GM04503 (cell line): Measurements from ENCODE around the gene ADAM17.
"Not testable (repeated sequence)": the region's sequence is repeated elsewhere in the genome, so short reads cannot be mapped to it uniquely, and the experiment has no call there.

ENCODE experiments used
- DNase-seq: peaks from one replicate; pipeline ENCODE4 v3.0.0-alpha.2; 2012; ENCODE audit warnings: low read depth

Gene ADAM17

DNA sequence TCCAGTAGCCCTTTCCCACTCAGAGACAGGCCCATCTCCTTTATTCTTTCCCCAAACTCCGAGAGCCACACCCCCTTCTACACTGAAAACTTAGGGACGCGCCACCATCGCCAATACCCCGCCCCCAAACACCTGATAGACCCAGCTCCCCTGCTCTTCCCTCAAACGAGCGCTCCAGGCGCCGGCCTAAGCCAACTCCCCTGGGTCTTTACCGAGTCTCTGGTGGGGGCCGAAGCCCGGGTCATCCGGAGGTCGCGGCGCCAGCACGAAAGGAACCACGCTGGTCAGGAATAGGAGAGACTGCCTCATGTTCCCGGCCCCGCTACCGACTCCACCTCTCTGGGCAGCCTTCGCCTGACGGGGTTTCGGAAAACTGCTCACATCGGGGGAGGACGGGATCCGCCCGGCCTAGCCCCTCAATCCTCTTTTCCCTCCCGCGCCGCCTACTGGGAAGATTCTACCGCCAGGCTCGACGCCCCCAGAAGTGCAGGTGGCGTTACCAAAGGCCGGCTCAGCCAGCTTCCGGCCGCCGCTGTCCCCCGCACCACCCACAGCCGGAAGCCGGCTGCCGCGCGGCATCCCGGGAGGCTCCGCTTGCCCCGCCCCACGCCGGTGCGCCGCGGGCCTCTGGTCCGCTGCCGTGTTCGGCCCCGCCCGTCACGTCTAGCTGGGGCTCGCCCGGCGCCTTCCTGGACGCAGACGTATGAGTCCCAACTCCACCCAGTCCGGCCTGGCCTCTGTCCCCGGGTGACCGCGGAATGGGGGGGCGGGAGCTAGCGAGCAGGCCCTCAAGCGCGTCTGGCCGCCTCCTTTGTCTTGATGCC is at the start of gene ADAM17:
Gene ADAM17, minus strand, starts transcription at position 534 of the 824 bp plus-strand sequence. Its CDS starts 225 bp downstream, at position 309.
- DNase-seq: peak; percentile 80

DNA sequence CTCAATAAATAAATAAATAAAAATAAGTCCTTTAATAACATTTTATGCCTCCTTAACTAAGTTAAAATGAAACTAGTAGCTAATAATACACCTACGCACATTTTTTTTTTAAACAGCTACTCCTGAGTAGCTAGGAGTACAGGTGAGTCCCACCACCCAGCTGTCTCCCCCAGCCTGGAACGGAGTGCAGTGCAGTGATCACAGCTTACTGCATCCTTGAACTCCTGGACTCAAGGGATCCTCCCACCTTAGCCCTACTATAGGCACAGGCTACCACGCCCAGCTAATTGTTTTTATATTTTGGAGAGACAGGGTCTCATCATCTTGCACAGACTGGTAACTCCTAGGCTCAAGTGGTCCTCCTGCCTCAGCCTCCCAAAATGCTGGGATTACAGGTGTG is 46.8 kb upstream of the ADAM17 start:
- no peak for DNase-seq

DNA sequence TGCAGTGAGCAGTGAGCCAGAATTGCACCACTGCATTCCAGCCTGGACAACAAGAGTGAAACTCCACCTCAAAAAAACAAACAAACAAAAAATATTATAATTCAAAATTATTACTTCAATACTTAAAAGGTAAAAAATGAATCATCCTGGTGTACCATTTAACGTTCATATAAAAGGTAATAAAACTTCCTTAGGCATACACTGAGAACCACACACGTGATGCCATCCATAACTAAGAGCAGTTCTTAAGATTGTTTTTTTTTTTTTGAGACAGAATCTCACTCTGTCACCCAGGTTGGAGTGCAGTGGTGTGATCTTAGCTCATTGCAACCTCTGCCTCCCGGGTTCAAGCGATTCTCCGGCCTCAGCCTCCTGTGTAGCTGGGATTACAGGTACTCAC is 45.8 kb upstream of the ADAM17 start:
- no peak for DNase-seq

DNA sequence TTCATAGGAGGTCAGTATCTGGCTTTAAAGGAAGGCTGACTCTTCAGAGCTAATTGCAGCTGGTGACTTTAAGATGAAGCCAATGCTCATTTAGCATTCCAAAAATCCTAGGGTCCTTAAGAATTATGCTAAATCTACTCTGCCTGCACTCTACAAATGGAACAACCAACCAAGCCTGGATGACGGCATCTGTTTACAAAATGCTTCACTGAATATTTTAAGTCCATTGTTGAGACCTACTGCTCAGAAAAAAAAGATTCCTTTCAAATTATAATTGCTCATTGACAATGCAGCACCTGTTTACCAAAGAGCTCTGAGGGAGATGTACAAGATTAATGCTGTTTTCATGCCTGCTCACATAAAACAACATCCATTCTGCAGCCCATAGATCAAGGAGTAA is 43.8 kb upstream of the ADAM17 start:
- no peak for DNase-seq

DNA sequence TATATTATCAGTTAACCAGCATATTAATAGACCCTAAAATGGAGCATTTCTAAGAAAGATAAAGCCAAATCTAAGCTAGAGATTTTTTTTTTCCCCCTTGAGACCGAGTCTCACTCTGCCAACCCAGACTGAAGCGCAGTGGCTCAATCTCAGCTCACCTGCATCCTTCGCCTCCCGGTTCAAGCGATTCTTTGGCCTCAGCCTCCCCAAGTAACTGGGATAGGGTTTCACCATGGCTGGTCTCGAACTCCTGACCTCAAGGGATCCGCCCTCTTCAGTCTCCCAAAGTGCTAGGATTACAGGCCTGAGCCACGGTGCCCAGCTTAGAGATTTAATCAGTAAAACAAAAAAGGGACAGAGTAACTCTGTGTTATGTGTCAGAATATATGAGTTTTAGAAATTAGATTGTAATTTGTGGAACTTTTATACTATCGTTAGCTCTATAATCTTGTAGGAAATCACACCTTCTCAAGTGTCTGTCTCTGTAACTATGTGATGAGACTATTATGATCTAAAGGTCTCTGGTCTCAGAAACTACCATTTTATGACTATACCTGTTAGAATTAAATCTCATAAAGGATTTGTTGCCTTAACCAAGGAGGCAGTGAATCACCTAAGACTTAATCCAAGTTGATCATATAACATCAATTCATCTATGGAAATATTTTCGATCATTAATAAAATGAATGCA is 41.1 kb upstream of the ADAM17 start:
- DNase-seq: no peak

DNA sequence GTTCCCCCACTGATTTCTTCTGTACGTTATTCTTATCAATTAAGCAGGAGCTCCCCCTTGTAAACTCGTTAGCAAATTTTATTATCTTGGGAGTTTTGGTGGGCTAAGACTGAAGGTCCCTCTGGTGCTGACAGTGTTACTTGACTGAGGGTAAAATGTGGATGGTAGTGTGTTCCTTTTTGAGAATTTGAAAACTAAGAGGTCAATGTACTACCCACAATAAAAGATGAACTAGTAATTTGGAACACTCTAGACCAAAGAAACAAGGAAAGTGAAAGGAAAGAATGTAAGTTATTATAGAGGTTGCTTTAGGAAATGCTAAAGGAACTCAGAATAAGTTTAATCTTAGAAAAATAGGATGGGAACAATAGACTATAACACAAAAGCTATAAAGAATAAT is 40.1 kb upstream of the ADAM17 start:
- DNase-seq: no peak

DNA sequence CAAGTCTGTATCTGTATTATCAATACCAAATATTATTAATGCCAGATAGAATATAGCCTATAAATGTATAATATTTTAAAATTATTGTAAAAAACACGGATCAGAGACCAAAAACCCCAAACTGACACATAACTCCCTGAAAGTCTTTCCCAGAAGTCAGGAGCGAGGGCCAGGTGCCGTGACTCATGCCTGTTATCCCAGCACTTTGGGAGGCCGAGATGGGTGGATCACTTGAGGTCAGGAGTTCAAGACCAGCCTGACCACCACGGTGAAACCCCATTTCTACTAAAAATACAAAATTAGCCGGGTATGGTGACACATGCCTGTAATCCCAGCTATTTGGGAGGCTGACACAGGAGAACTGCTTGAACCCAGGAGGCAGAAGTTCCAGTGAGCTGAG is 39.6 kb upstream of the ADAM17 start:
- DNase-seq: not testable (repeated sequence)

DNA sequence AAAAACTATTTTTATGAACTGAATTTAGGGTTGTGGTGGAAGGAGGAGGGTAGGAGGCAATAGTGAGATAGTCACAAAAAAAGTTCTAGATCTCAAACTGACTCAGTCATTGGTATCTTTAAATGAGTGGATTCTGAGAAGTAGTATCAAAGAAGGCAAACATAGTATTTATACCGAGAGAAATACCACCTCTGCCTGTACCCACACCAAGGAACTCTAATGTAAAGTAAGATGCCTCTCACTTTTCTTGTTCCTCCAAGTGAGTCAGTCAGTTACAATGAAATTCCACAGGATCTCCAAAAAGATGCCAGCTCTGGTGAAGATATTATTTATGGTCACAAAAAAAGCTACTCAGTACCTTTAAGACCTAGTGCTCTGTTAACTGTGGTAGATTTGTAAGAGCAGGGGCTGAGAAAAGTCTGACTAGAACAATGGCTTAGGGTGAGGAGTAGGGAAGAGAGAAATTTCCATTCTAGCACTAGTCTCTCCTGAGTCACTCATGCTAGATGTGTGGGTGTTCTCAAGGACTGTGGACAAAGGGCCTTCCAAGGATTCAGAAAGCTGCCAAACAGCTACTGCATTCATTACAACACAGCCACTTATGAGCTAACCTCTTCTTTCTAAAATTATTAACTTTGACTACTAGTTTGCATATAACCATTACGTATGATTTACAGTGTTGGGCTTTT is 38.9 kb upstream of the ADAM17 start:
- DNase-seq: peak; percentile 83

DNA sequence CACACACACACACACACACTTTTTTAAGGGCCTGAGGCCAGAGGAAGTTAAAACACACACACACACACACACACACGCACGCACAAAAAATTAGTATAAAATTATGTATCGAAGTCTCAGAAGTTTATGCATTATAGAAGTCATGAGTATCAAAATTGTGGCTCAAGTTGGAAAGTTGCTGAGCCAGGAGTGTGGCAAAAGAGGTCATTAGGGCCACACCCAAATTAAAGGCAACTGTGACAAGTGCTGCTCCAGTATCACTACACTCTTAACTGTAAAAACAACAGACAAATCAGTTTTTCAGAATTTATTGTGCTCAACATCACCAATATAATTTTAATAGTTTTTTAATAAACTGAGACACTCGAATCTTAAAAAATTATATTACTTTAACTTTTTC is 38.3 kb upstream of the ADAM17 start:
- DNase-seq: no peak

DNA sequence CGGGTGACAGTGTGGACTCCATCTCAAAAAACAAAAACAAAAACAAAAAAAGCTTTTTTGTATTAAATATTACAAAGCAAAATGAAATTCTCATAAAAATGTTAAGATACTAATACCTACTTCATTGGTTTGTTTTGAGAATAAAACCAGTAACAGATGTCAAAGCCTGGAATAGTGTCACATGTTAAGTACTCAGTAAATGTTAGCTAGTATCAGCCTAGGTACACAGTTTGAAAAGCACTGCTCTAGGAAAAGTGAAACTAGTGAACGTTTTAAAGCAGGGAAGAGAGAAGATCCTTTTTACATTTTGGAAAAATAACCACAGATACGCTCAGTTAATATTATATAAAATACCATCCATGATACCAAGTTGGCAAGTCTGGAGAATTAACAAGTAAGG is 37.1 kb upstream of the ADAM17 start:
- DNase-seq: no peak

DNA sequence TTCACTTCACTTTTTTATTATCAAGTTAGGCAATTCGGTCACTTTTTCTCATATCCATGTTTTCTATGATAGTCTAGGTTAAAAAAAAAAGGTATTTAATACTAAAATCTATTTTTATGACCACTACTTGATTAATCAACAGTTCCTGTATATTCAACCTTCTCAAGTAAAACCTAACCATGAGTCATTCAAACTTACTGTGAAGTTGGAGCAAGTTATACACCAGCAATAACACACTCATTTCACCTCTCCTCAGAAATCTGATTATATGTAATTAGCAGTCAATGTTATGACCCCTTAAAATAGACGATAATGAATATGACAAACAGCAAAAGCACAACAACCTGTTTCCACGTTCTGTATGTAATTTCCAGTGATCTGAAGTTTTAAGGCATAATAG is 35.0 kb upstream of the ADAM17 start:
- DNase-seq: no peak

DNA sequence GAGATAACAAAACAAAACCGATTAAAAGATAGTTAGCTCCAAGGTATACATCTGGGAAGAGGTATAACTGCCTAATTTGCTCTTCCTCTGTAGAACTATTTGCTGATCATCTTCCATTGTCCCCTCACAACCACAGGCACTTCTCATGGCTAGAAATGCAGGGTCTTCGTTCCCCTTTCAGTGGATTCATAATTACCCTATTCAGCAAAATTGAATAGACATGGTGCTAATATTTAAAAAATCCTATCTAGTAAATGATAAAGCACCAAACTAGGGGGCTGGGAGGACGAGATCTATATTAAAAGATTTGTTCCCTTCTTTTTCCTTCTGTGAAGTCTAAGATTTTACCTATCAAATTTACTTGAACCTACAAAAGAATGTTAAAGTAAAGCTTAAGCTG is 30.8 kb upstream of the ADAM17 start:
- DNase-seq: no peak

DNA sequence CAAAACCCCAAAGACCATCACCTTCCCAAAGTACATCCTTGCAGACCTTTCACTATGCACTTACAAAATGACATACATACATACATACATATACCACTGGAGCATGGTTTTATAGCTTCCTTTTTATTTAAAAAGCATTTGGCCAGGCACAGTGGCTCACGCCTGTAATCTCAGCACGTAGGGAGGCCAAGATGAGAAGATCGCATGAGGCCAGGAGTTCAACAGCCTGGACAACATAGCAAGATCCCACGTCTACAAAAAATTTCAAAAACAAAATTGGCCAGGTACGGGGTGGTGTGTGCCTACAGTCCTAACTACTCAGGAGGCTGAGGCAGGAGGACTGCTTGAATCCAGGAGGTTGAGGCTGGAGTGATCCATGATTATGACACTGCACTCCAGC is 29.9 kb upstream of the ADAM17 start:
- DNase-seq: no peak

DNA sequence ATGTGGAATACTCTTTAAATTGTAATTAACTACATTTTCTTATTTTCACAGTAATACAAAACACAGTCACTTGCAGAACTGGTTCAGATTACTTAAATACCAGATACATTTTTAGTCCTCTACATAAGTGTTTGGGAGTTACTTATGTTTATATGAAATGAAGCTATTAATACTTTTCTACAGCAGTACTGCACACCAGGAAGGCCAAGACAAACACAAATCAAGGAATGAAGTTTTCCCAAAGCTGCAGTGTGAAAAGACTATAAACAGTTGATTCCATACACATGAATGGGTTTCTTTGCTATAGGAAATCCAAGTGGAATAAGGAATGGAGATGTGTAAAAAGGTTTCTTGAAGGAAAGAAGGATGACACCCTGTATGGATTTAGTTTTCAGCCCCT is 29.3 kb upstream of the ADAM17 start:
- DNase-seq: not testable (repeated sequence)

DNA sequence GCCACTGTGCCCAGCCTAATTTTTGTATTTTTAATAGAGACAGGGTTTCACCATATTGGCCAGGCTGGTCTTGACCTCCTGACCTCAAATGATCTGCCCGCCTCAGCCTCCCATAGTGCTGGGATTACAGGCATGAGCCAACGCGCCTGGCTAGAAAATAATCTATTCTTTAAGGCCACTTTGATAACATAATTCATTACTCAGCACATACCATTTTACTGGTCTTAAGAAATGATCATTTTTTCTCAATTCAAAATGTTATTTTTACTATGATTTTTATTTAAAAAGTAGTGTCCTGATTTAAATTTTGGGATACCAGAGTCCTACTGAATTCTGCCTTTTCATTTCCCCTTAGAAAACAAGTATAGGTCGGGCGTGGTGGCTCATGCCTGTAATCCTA is 27.0 kb upstream of the ADAM17 start:
- no peak for DNase-seq

DNA sequence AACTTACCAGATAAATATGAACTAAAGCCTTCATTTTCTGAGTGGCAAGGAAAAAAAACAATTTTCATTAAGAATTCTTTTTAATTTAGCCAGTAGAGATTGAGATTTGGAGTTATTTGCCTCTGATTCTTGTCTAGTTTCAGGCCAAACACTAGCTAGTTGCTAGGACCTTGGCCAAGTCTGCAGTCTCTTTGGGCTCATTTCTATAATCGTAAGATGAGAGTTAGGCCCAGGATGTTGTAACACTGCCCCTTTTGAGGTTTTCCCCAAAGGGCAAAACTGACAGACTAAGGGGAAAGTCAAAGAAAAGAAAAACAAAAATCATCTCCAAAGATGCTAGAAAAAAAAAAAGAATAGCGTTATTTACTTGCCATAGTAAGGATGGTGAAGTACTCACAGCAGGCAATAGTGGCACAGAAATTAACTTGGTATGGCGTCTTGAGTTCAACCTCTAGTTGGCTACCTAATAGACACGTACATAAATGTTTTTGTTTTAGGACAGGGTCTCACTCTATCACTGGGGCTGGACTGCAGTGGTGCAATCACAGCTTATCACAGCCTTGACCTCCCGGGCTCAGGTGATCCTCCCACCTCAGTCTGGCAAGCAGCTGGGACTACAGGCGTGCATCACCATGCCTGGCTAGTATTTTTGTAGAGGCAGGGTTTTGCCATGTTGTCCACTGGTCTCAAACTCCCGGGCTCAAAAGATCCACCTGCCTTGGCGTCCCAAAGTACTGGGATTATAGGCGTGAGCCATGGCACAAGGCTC is 23.0 kb upstream of the ADAM17 start:
- no peak for DNase-seq

DNA sequence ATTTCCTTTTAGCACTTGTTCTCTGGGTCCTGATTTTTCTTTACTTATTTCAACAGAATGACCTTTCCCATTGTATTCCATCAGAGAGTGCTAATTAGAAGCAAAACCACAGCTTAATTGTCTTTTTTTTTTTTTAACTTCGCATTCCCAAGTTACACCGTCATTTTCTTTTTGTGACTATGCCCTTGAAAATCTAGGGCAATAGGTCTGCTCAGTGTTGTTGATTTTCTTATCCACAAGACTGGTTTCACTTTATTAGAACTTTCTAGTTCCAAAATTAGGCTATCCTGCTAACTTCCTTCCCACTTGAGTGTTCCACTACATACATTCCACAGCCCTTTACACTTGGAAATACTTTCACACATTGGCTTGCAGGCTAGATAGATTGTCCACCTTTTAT is 18.7 kb upstream of the ADAM17 start:
- DNase-seq: no peak

DNA sequence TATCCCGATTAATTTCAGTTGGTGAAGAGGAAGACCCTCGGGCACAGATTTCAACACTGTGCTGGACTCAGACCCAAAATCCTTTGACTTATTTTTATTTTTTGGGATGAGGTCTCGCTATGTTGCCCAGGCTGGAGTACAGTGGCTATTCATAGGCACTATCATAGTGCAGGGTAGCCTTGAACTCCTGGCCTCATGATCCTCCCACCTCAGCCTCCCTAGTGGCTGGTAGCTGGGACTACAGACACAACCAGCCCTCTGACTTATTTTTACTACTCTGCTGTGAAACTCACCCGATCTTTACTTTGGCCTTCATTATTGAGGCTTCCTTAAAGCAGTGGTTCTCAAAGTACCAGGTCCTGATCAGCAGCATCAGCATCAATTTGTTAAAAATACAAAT is 18.2 kb upstream of the ADAM17 start:
- DNase-seq: no peak

DNA sequence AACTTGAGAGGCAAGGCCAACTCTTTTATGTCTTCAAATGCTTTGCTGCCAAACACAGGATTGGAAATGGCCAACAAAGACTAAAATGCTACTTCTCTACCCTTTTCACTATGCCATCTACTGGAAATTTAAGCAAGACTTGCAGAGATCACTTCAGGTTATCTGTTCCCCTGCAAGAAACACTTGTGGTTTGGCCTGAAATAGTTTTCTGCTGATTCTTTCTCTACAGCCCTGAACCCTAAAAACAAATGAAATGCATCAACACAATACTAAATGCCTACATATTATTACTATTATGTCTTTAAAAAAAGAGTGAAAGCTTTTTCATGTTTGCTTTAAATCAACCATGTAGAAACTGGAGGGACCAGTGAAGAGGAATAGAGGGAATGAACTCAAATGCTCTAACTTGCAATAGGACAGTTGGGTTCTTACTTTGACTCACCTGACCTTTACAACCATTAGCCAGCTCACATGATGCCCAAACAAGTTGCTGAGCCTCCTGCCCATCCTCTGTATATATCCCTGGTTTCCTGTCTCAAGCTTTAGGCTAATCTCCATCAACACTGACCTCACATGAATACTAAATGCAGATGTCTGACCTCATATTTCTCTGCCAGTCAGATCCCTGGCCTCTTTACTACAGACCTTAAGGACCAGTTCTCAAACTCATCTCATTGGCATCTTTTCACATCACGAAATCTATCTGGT is 17.5 kb upstream of the ADAM17 start:
- DNase-seq: no peak

DNA sequence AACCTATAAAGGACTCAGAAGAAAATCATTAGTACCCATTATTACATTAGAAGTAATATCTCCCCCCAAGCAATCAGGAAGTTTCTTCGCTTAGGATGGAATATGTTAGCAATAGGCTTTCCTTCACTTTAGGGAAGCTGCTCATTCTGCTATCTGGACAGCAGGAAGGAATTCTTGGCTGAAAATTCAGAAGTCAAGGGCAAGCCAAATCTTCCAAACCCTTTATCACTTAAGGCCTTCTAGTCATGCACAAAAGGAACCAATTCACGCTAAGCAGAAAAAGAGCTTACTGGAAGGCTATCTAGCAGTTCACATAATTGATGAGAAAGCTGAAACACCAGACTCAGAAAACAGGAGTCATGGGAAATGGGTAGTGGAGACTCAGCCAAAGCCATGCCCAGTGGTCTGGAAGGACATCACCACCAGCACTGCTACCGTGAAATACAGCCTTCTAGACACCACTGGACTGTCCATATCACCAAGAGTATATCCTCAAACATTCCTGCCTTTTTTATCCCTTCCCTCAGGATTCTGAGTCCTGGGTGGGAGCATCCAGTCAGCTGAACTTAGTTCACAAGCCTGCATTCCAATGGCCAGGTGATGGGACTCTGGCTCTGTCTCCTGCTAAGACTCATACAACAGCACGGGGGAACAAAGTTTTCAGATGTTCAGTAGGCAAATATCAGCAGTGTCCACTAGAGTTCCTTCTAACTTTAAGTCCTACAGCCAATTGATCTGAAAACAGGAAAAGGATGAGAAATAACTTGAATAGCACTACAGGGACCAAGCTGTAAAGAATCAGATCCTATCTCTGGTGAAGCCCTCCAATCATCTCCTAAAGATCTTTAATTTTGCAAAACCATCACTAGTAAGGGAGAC is 14.8 kb upstream of the ADAM17 start:
- DNase-seq: no peak
